SK-N-DZ (cell line): ENCODE data around the gene SLFN14.
"Not testable (repeated sequence)": the region's sequence is repeated elsewhere in the genome, so short reads cannot be mapped to it uniquely, and the experiment has no call there.

Experiments
- DNase-seq: peaks from one replicate; pipeline ENCODE4 v3.0.0-alpha.2; 2015; ENCODE audit warnings: low spot score

The SLFN14 gene

DNA sequence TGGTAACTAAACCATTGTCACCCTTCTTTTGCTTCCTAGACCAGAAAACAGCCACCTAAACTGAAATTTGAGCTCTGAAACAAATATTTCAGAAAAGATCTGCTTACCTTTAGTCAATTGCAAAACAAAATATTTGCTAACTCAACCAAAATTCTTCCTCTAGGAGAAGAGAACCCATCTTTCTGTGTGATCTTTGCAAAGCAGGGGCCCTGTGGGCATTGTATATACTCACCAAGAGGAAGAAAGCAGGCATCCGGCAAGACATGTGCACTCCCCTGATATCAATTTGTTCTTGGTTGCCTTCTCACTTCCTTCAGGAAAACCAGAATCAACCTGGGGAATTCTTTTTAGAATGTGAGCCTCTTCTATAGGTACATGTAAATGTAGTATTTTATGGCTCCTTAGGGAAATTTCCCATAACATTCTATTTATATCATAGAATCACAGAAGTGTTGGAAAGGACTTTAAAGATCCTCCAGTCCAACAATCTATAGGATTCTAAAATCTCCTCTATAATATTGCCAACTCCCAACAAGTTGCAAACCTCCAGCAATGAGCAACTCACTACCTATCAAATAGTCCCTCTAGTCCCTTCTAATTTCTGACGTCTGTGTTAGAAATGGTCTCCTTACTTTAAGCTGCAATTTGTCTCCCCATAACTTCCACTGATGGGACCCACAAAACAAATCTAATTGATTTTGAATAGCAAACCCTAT, 966 bp downstream of the SLFN14 start:
- DNase-seq = no peak

GRCh38 chr17:35557353-35557752, 3.3 kb downstream of the SLFN14 start:
- DNase-seq = no peak

DNA sequence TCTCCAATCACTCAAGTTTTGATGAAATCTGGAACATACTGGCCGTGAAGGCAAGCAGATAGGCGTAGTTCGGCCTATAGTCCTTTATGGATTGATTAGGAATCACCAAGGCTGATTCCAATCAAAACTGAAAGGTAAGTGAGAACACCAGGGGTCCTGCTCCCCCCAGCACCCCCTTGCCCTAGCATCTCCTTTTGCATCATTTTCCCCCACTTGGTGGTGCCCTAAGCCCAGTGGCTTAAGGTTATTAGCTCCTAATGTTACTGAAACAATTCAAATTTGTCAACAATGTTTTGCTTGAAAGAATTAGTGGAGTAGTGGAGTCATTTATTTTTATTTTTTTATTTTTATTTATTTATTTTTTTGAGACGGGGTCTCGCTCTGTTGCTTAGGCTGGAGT, 4.9 kb downstream of the SLFN14 start:
- no peak for DNase-seq

DNA sequence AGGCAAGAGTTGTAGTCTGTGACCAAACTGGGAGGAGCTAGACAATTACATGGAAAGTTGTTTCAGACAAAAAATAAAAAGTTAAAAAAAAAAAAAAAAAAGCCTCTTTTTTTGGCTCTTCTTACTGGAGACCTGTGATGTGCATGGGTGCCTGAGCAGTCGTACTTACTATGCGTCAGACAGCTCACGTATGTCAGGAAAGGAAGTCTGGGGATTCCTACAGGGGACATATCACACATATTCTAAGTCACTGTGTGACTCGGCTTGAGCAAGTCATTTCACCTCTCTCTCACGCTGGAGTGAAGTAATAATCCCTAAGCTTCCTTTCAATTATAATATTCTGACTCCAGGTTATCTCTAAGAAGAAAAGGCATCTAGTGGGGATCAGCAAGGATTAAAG, 6.0 kb downstream of the SLFN14 start:
- no peak for DNase-seq

GRCh38 chr17:35553310-35553709, 7.3 kb downstream of the SLFN14 start:
- no peak for DNase-seq

DNA sequence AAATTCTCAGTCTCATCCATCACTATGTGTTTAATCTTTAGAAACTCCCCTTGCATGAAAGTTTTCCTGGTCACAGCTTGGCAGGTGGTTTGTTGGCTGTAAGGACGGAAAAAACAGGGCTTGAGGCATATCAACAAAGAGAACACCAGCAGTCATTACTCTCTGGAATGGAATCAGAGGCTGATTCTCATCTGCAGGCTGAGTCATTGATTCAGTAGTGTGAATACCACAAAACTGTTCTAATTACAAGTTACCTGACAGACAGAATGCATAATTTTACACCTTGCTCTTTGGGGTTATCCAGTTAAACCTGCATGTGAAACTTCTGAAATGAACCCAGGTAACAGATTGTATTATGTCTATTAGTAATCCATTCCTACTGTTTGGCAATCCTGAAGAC, 11.6 kb downstream of the SLFN14 start:
- no peak for DNase-seq

DNA sequence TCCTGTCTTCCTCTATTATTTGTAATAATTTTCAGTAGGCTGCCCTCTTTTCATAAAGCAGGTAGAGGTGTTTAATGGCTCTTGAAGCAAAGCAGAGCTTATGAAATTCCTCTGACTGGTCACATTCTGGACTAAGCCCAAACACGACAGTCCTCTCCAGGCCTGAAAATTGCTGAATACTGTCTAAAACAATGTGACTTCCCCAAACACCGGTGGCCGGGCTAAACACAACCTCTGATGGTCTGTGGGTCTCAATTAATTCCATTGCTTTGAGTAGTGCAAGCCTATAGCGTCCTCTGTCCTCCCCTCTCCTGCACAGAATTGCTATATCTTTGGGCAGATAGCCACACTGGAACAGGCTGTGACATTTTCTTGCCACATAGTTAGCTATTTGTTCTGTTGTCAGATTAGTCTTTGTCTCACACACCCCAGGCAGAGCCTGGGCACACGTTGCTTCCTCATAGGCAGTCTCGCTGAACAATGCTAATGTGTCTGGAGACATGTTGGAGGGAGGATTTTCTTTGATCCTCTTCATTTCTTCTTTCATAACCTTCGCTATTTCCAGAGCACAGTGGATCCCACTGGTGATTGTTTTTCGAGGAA, 12.3 kb downstream of the SLFN14 start:
- DNase-seq = no peak

- DNase-seq = no peak
Observed at GRCh38 chr17:35546487-35546886, 14.1 kb downstream of the SLFN14 start.

DNA sequence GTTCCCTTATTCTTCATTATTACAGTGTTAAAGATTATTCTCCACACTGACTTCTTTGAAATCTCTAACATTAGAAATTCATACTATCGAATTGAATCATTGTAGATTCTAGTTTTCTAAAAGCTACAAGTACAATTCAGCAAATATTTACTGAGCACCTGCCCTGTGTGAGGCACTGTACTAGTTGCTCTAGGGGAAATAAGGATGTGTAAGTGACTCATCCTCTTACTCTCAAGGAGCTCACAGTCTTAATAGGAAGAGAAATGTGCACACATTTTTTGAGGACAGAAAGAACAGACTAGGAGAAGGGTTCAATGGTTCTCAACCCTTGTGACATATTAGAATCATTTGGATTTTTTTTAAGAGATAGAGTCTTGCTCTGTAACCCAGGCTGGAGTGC, 15.5 kb downstream of the SLFN14 start:
- no peak for DNase-seq

- DNase-seq = no peak
Observed at GRCh38 chr17:35543856-35544255, 16.8 kb downstream of the SLFN14 start.

- DNase-seq = no peak
Observed at GRCh38 chr17:35542990-35543389, 17.6 kb downstream of the SLFN14 start.

GRCh38 chr17:35541434-35541833, 19.2 kb downstream of the SLFN14 start:
- DNase-seq = no peak

DNA sequence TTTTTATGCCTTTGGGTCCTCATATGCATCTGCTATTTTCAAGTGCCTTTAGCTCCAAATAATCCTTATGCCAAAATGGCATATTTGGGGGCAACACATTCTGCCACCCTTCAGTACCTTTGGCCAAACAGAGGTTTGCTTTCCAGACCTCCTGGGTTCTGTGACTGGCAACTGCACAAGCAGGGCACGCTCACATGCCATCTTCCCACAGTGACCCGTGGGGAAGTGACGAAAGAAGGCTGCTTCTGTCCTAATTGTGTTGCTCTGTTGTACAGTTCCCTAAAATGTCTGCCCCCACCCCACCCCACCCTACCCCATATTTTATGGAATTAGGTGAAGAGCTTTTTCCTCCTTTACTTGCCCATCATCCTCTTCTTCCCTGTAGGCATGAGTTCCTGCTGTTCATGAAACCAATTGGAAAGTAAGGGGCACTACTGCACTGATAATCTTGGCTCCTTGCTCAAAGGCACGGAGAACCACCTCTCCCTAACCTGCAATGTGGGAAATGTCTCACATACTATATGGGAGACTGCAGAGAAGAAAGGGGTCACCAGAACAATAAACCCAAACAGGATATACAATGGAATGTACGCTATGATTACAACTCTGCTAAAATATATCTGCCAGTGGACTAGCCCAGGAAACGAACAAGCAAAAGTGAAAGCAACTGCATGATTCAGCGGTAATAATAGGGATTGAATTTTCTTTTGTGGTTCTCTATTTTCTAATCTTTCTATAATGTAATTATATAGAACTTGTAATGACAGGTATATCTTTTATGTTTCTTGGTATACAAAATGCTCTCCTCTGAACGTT, 19.8 kb downstream of the SLFN14 start:
- DNase-seq = no peak

DNA sequence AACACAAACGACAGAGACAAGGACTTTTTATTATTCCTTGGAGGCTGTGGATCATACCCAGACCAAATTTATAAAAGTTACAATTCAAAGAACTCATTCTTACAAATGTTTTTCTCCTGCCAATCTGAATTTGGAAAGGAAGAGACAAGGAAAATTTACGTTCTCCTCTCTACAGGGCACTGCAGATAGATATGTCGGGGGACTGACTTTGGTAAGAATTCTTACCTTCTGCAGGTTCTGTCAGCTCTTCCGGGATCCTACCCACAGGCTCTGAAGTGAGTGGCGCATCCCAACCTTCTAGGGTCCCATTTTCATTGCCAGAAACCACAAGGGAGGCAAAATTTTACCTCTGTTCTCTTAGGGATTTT, 21.0 kb downstream of the SLFN14 start:
- no peak for DNase-seq

GRCh38 chr17:35537601-35538141, 22.9 kb downstream of the SLFN14 start, which contains the start of gene SLFN12L:
TSS of gene SLFN12L (minus strand) at chr17:35537678. CDS start at chr17:35522364, 15,314 bp downstream.
- DNase-seq = no peak

GRCh38 chr17:35536664-35537171, 23.9 kb downstream of the SLFN14 start:
- no peak for DNase-seq

DNA sequence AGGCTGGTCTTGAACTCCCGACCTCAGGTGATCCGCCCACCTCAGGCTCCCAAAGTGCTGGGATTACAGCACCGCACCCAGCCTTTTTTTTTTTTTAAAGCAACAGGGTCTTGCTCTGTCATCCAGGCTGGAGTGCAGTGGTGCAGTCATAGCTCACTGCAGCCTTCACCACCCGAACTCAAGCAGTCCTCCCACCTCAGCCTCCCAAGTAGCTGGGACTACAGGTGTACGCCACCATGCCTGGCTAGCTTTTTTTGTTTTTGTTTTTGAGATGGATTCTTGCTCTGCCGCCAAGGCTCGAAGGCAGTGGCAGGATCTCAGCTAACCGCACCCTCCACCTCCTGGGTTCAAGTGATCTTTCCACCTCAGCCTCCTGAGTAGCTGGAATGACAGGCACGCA, 25.2 kb downstream of the SLFN14 start:
- not testable (repeated sequence) for DNase-seq

DNA sequence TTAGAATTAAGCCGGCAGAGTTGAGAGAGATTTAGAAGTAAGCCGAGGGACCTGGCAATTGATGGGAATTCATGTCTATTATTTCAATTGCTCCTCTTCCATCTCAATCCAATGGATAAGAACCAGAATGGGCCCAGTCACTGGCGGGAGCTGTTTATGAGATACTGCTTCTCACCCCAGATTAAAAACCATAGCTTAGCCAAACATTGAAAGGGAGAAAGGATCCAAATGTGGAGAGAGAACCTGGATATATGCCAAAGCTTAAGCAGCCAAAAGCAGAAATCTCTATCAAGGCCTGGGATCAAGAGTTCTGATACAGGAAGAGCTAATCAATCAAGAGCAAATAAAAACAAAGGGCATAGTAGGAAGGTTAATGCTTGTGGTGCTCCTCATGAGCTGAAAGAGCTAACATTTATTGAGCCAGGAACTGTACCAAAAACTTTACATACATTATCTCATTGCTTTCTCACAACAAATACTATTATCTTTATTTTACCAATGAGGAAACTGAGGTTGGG, 26.0 kb downstream of the SLFN14 start:
- DNase-seq = no peak

DNA sequence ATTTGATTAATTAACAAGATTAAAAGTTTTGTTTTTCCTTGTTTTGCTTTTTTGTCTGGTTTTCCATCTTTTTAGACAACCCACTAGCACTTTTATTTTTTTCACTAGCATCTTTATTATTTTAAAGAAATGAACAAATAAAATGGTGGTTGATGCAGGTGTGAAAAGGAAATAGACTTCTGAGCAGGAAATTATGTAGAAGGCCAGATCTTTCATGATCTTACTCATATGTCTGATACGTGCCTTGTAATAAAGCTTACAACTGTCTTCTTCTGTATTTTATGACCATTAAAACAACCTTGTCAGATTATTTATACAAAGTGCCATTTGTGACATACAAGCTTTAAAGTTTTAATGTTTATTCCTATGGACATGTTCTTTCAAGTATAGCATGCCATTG, 29.5 kb downstream of the SLFN14 start:
- DNase-seq = no peak

GRCh38 chr17:35529866-35530265, 30.8 kb downstream of the SLFN14 start:
- DNase-seq = no peak

DNA sequence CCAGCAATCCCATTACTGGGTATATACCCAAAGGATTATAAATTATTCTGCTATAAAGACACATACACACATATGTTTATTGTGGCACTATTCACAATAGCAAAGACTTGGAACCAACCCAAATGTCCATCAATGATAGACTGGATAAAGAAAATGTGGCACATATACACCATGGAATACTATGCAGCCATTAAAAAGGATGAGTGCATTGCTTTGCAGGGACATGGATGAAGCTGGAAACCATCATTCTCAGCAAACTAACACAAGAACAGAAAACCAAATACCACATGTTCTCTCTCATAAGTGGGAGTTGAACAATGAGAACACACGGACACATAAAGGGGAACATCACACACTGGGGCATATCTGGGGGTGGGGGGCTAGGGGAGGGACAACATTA, 31.3 kb downstream of the SLFN14 start:
- DNase-seq = not testable (repeated sequence)

- DNase-seq = no peak
Observed at GRCh38 chr17:35523296-35523695, 37.3 kb downstream of the SLFN14 start.
